Measurements from ENCODE around the gene TRRAP.

The TRRAP gene

GRCh38 chr7:98990356-98990755, 112.0 kb downstream of the TRRAP start:
- no peaks in the 10 kb centered on the region for H3K27me3 ChIP-seq (ENCODE audit: control insufficient read depth, insufficient read depth, low read length)
- no peaks in the 10 kb centered on the region for H3K4me1 ChIP-seq (ENCODE audit: control insufficient read depth, insufficient read depth, low read length)
- H3K27ac ChIP-seq (ENCODE audit: low read depth, low read length) = no peak overlapping the region
- H3K9ac ChIP-seq (ENCODE audit: low read length) = no peak overlapping the region
- no peak overlapping the region for H3K4me3 ChIP-seq (ENCODE audit: low read length)
- peaks cover 57% of the 10 kb centered on the region for H3K36me3 ChIP-seq (ENCODE audit: control insufficient read depth, insufficient read depth, low read length)

GRCh38 chr7:98991141-98991540, 112.8 kb downstream of the TRRAP start:
- H3K27ac ChIP-seq (ENCODE audit: low read depth, low read length) = no peak overlapping the region
- H3K36me3 ChIP-seq (ENCODE audit: control insufficient read depth, insufficient read depth, low read length) = peaks cover 58% of the 10 kb centered on the region
- H3K27me3 ChIP-seq (ENCODE audit: control insufficient read depth, insufficient read depth, low read length) = no peaks in the 10 kb centered on the region
- H3K4me3 ChIP-seq (ENCODE audit: low read length) = no peak overlapping the region
- no peaks in the 10 kb centered on the region for H3K4me1 ChIP-seq (ENCODE audit: control insufficient read depth, insufficient read depth, low read length)
- no peak overlapping the region for H3K9ac ChIP-seq (ENCODE audit: low read length)

- no peaks in the 10 kb centered on the region for H3K27me3 ChIP-seq (ENCODE audit: control insufficient read depth, insufficient read depth, low read length)
- H3K27ac ChIP-seq (ENCODE audit: low read depth, low read length) = no peak overlapping the region
- H3K4me3 ChIP-seq (ENCODE audit: low read length) = no peak overlapping the region
- H3K4me1 ChIP-seq (ENCODE audit: control insufficient read depth, insufficient read depth, low read length) = no peaks in the 10 kb centered on the region
- peaks cover 58% of the 10 kb centered on the region for H3K36me3 ChIP-seq (ENCODE audit: control insufficient read depth, insufficient read depth, low read length)
- H3K9ac ChIP-seq (ENCODE audit: low read length) = no peak overlapping the region
These were observed 113.7 kb downstream of the TRRAP start for GRCh38 chr7:98992076-98992475.

GRCh38 chr7:98993024-98993897, 114.9 kb downstream of the TRRAP start:
- Histone ChIP-seq H3K27me3 (ENCODE audit: control insufficient read depth, insufficient read depth, low read length) (no peaks in the 10 kb centered on the region), H3K4me1 (ENCODE audit: control insufficient read depth, insufficient read depth, low read length) (no peaks in the 10 kb centered on the region), H3K36me3 (ENCODE audit: control insufficient read depth, insufficient read depth, low read length) (peaks cover 58% of the 10 kb centered on the region), H3K4me3 (ENCODE audit: low read length) (no peak overlapping the region), H3K9ac (ENCODE audit: low read length) (no peak overlapping the region), H3K27ac (ENCODE audit: low read depth, low read length) (no peak overlapping the region)

- Histone ChIP-seq H3K27me3 (ENCODE audit: control insufficient read depth, insufficient read depth, low read length) (no peaks in the 10 kb centered on the region), H3K27ac (ENCODE audit: low read depth, low read length) (no peak overlapping the region), H3K4me3 (ENCODE audit: low read length) (no peak overlapping the region), H3K9ac (ENCODE audit: low read length) (no peak overlapping the region), H3K36me3 (ENCODE audit: control insufficient read depth, insufficient read depth, low read length) (peaks cover 52% of the 10 kb centered on the region), H3K4me1 (ENCODE audit: control insufficient read depth, insufficient read depth, low read length) (no peaks in the 10 kb centered on the region)
These were observed 116.0 kb downstream of the TRRAP start for GRCh38 chr7:98994046-98994944.

GRCh38 chr7:98995111-98995510, 116.8 kb downstream of the TRRAP start:
- H3K9ac ChIP-seq (ENCODE audit: low read length) = no peak overlapping the region
- no peaks in the 10 kb centered on the region for H3K4me1 ChIP-seq (ENCODE audit: control insufficient read depth, insufficient read depth, low read length)
- H3K27ac ChIP-seq (ENCODE audit: low read depth, low read length) = no peak overlapping the region
- no peaks in the 10 kb centered on the region for H3K27me3 ChIP-seq (ENCODE audit: control insufficient read depth, insufficient read depth, low read length)
- H3K4me3 ChIP-seq (ENCODE audit: low read length) = no peak overlapping the region
- H3K36me3 ChIP-seq (ENCODE audit: control insufficient read depth, insufficient read depth, low read length) = peaks cover 57% of the 10 kb centered on the region

GRCh38 chr7:98995523-98996149, 117.3 kb downstream of the TRRAP start:
- Histone ChIP-seq H3K27me3 (ENCODE audit: control insufficient read depth, insufficient read depth, low read length) (no peaks in the 10 kb centered on the region), H3K9ac (ENCODE audit: low read length) (no peak overlapping the region), H3K27ac (ENCODE audit: low read depth, low read length) (no peak overlapping the region), H3K4me3 (ENCODE audit: low read length) (no peak overlapping the region), H3K36me3 (ENCODE audit: control insufficient read depth, insufficient read depth, low read length) (peaks cover 54% of the 10 kb centered on the region), H3K4me1 (ENCODE audit: control insufficient read depth, insufficient read depth, low read length) (no peaks in the 10 kb centered on the region)

GRCh38 chr7:98996150-98996552, 117.8 kb downstream of the TRRAP start:
- Histone ChIP-seq H3K9ac (ENCODE audit: low read length) (no peak overlapping the region), H3K27me3 (ENCODE audit: control insufficient read depth, insufficient read depth, low read length) (no peaks in the 10 kb centered on the region), H3K36me3 (ENCODE audit: control insufficient read depth, insufficient read depth, low read length) (peaks cover 50% of the 10 kb centered on the region), H3K27ac (ENCODE audit: low read depth, low read length) (no peak overlapping the region), H3K4me3 (ENCODE audit: low read length) (no peak overlapping the region), H3K4me1 (ENCODE audit: control insufficient read depth, insufficient read depth, low read length) (no peaks in the 10 kb centered on the region)

GRCh38 chr7:98997846-98998245, 119.5 kb downstream of the TRRAP start:
- Histone ChIP-seq H3K36me3 (ENCODE audit: control insufficient read depth, insufficient read depth, low read length) (peaks cover 38% of the 10 kb centered on the region), H3K27me3 (ENCODE audit: control insufficient read depth, insufficient read depth, low read length) (no peaks in the 10 kb centered on the region), H3K4me1 (ENCODE audit: control insufficient read depth, insufficient read depth, low read length) (no peaks in the 10 kb centered on the region), H3K27ac (ENCODE audit: low read depth, low read length) (no peak overlapping the region), H3K4me3 (ENCODE audit: low read length) (no peak overlapping the region), H3K9ac (ENCODE audit: low read length) (no peak overlapping the region)

- Histone ChIP-seq H3K36me3 (ENCODE audit: control insufficient read depth, insufficient read depth, low read length) (peaks cover 27% of the 10 kb centered on the region), H3K4me3 (ENCODE audit: low read length) (no peak overlapping the region), H3K4me1 (ENCODE audit: control insufficient read depth, insufficient read depth, low read length) (no peaks in the 10 kb centered on the region), H3K27ac (ENCODE audit: low read depth, low read length) (no peak overlapping the region), H3K9ac (ENCODE audit: low read length) (no peak overlapping the region), H3K27me3 (ENCODE audit: control insufficient read depth, insufficient read depth, low read length) (no peaks in the 10 kb centered on the region)
These were observed 120.7 kb downstream of the TRRAP start for GRCh38 chr7:98998821-98999725.

- Histone ChIP-seq H3K27me3 (ENCODE audit: control insufficient read depth, insufficient read depth, low read length) (no peaks in the 10 kb centered on the region), H3K9ac (ENCODE audit: low read length) (no peak overlapping the region), H3K36me3 (ENCODE audit: control insufficient read depth, insufficient read depth, low read length) (peaks cover 27% of the 10 kb centered on the region), H3K27ac (ENCODE audit: low read depth, low read length) (no peak overlapping the region), H3K4me3 (ENCODE audit: low read length) (no peak overlapping the region), H3K4me1 (ENCODE audit: control insufficient read depth, insufficient read depth, low read length) (no peaks in the 10 kb centered on the region)
These were observed 122.0 kb downstream of the TRRAP start for GRCh38 chr7:99000196-99000903.

All from rectal smooth muscle tissue (tissue), 1 donor.